GM23338 (cell line): Measurements from ENCODE around the gene USP19. TPM values are rescaled to one million over a fixed set of nuclear protein-coding genes. Genes with fewer than 3 reads are reported as not detected.

ENCODE experiments used
- ATAC-seq: fragments of 200-7000 bp; cut with Tn5 transposase; 3 replicates; pipeline ENCODE4 v1.9.1; 2020
- DNase-seq: peaks from one replicate; pipeline ENCODE4 v3.0.0-alpha.2; 2015; ENCODE audit warnings: low spot score
- H2AFZ ChIP-seq: fragments of 200-600 bp; sonication (generic); 2 replicates; pipeline ENCODE4 v1.8.0; 2016; ENCODE audit warnings: antibody characterized with exemption, mild to moderate bottlenecking, moderate library complexity
- H3F3A ChIP-seq: fragments of 200-600 bp; sonication (generic); replicated peaks from 2 replicates; pipeline ENCODE4 v1.8.0; 2017; ENCODE audit warnings: antibody characterized with exemption, mixed run types, low read depth
- H3K27ac ChIP-seq: fragments of 200-600 bp; sonication (generic); 2 replicates; pipeline ENCODE4 v1.6.1; 2016; ENCODE audit warnings: low read depth
- H3K27me3 ChIP-seq: fragments of 200-600 bp; sonication (generic); 2 replicates; pipeline ENCODE4 v1.8.0; 2016; ENCODE audit warnings: mild to moderate bottlenecking, mixed run types, moderate library complexity; ENCODE audit not compliant: insufficient read depth
- H3K36me3 ChIP-seq: fragments of 200-600 bp; sonication (generic); 2 replicates; pipeline ENCODE4 v1.8.0; 2016; ENCODE audit warnings: mild to moderate bottlenecking; ENCODE audit not compliant: insufficient read depth
- H3K4me1 ChIP-seq: fragments of 200-600 bp; sonication (generic); 2 replicates; pipeline ENCODE4 v1.8.0; 2016; ENCODE audit warnings: mild to moderate bottlenecking, moderate library complexity; ENCODE audit not compliant: insufficient read depth
- H3K4me2 ChIP-seq: fragments of 200-600 bp; sonication (generic); 2 replicates; pipeline ENCODE4 v1.7.1; 2017; ENCODE audit warnings: mixed run types
- H3K4me3 ChIP-seq: fragments of 200-600 bp; sonication (generic); 2 replicates; pipeline ENCODE4 v1.6.1; 2016; ENCODE audit warnings: mixed run types
- H3K79me2 ChIP-seq: fragments of 200-600 bp; sonication (generic); replicated peaks from 2 replicates; pipeline ENCODE4 v1.8.0; 2017; ENCODE audit warnings: mild to moderate bottlenecking; ENCODE audit not compliant: insufficient read depth
- H3K9me2 ChIP-seq: fragments of 200-600 bp; sonication (generic); 2 replicates; pipeline ENCODE4 v1.8.0; 2017; ENCODE audit not compliant: insufficient read depth
- H4K20me1 ChIP-seq: fragments of 200-600 bp; sonication (generic); replicated peaks from 2 replicates; pipeline ENCODE4 v1.8.0; 2017; ENCODE audit warnings: mild to moderate bottlenecking; ENCODE audit not compliant: insufficient read depth
- H3K27ac Mint-ChIP-seq: 2 replicates; pipeline ENCODE4 v1.8.0; 2020; ENCODE audit warnings: inconsistent platforms, mild to moderate bottlenecking, moderate library complexity, mixed read lengths
- H3K27me3 Mint-ChIP-seq: 3 replicates; pipeline ENCODE4 v1.8.0; 2022; ENCODE audit warnings: low read depth, mild to moderate bottlenecking, moderate library complexity, mixed read lengths, inconsistent platforms; ENCODE audit not compliant: insufficient read depth, poor library complexity
- H3K36me3 Mint-ChIP-seq: 3 replicates; pipeline ENCODE4 v1.8.0; 2021; ENCODE audit warnings: low read depth, mild to moderate bottlenecking, inconsistent platforms, moderate library complexity, mixed read lengths
- H3K4me1 Mint-ChIP-seq: 3 replicates; pipeline ENCODE4 v1.8.0; 2020; ENCODE audit warnings: mild to moderate bottlenecking, inconsistent platforms, mixed read lengths
- H3K4me3 Mint-ChIP-seq: 3 replicates; pipeline ENCODE4 v1.8.0; 2021; ENCODE audit warnings: moderate library complexity, mild to moderate bottlenecking, inconsistent platforms, mixed read lengths
- H3K9me3 Mint-ChIP-seq: 3 replicates; pipeline ENCODE4 v1.8.0; 2020; ENCODE audit warnings: moderate library complexity, mild to moderate bottlenecking, inconsistent platforms, mixed read lengths
- CREB1 ChIP-seq: fragments of 250-450 bp; sonication (Bioruptor Pico); IDR thresholded peaks from 2 replicates; pipeline ENCODE4 v1.5.0; 2020; ENCODE audit warnings: low read depth, mild to moderate bottlenecking, moderate library complexity
- NANOG ChIP-seq: IDR thresholded peaks from 2 replicates; pipeline ENCODE4 v1.6.1; 2016; ENCODE audit warnings: antibody characterized with exemption, borderline replicate concordance
- STAT1 ChIP-seq: IDR thresholded peaks from one replicate; pipeline ENCODE4 v1.6.1; 2016; ENCODE audit warnings: antibody characterized with exemption; ENCODE audit not compliant: unreplicated experiment
- ZNF114 ChIP-seq: fragments of 250-450 bp; sonication (Bioruptor Pico); IDR thresholded peaks from 2 replicates; pipeline ENCODE4 v1.5.0; 2020; ENCODE audit warnings: mild to moderate bottlenecking, moderate library complexity
- polyA plus RNA-seq: library from polyadenylated mRNA; unstranded; fragments of >200 nt; fragmentation: Nextera tagmentation; extraction: Ambion mirVana; gene quantifications from 2 replicates; pipeline ENCODE4 v1.2.1, GENCODE V29; 2016
- total RNA-seq: library from RNA; depleted of rRNA; stranded (reverse); fragments of >200 nt; shearing (Covaris generic); gene quantifications from 2 replicates; pipeline ENCODE4 v1.2.3, GENCODE V29; 2014
- TF ChIP-seq, protein P1 (sequence below): IDR thresholded peaks from 2 replicates; pipeline ENCODE4 v1.6.1; 2016; ENCODE audit warnings: antibody characterized with exemption
- TF ChIP-seq, protein P2 (sequence below): IDR thresholded peaks from one replicate; pipeline ENCODE4 v1.6.1; 2018; ENCODE audit warnings: antibody characterized with exemption; ENCODE audit not compliant: unreplicated experiment
- TF ChIP-seq, protein P3 (sequence below): fragments of 250-450 bp; sonication (Bioruptor Pico); IDR thresholded peaks from 2 replicates; pipeline ENCODE4 v1.5.0; 2020; ENCODE audit warnings: mild to moderate bottlenecking, moderate library complexity
- TF ChIP-seq, protein P4 (sequence below), 2 experiments: fragments of 200-600 bp in 1 of 2; sonication (generic) in 1 of 2; conservative IDR thresholded peaks; 2 replicates each; pipeline versions ENCODE4 v1.5.1 to v1.6.1; 2016 to 2017; ENCODE audit warnings: antibody characterized with exemption in 2 of 2, low read depth in 2 of 2, mild to moderate bottlenecking in 2 of 2, moderate library complexity in 1 of 2

Gene USP19
- total and polyA plus RNA-seq, 2 experiments from 2014 or later, result 13.2 to 62.0 TPM

DNA sequence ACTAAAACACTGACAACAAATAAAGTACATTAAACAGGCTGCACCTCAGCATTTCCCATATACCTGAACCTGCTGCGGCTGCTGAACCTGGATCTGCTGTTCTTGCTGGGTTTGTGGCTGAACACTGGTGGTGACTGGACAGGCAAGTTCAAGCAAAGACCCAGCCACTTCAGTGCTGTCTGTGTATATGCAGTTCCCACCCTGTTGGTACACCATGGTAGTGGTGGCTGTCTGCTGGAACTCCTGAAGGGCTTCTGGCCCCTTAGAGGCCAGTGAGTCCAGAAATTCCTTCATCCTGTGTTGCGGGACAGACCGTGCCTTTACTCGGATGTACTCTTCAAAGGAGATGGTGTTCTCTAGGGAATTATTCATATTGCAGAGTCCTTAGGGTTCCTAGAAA is 44.0 kb downstream of the USP19 start:
- Histone ChIP-seq H3K79me2 (peaks cover 86% of the 10 kb centered on the region), H3K36me3 (peaks cover 46% of the 10 kb centered on the region), H4K20me1 (peaks cover 35% of the 10 kb centered on the region), H3K9me2 (no peaks in the 10 kb centered on the region), H3K4me2 (no peak overlapping the region), H2AFZ (no peak overlapping the region), H3K4me3 (no peak overlapping the region), H3K27ac (0 out of 2 replicates have a peak overlapping the region, but pooled peaks have one; percentile 69), H3F3A (no peaks in the 10 kb centered on the region), H3K27me3 (no peaks in the 10 kb centered on the region), H3K4me1 (no peaks in the 10 kb centered on the region)
- TF ChIP-seq, protein P1, sequence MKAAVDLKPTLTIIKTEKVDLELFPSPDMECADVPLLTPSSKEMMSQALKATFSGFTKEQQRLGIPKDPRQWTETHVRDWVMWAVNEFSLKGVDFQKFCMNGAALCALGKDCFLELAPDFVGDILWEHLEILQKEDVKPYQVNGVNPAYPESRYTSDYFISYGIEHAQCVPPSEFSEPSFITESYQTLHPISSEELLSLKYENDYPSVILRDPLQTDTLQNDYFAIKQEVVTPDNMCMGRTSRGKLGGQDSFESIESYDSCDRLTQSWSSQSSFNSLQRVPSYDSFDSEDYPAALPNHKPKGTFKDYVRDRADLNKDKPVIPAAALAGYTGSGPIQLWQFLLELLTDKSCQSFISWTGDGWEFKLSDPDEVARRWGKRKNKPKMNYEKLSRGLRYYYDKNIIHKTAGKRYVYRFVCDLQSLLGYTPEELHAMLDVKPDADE, result no peak
- no peak for TF ChIP-seq ZNF114 (CRISPR knock-in tag)
- TF ChIP-seq, protein P2, sequence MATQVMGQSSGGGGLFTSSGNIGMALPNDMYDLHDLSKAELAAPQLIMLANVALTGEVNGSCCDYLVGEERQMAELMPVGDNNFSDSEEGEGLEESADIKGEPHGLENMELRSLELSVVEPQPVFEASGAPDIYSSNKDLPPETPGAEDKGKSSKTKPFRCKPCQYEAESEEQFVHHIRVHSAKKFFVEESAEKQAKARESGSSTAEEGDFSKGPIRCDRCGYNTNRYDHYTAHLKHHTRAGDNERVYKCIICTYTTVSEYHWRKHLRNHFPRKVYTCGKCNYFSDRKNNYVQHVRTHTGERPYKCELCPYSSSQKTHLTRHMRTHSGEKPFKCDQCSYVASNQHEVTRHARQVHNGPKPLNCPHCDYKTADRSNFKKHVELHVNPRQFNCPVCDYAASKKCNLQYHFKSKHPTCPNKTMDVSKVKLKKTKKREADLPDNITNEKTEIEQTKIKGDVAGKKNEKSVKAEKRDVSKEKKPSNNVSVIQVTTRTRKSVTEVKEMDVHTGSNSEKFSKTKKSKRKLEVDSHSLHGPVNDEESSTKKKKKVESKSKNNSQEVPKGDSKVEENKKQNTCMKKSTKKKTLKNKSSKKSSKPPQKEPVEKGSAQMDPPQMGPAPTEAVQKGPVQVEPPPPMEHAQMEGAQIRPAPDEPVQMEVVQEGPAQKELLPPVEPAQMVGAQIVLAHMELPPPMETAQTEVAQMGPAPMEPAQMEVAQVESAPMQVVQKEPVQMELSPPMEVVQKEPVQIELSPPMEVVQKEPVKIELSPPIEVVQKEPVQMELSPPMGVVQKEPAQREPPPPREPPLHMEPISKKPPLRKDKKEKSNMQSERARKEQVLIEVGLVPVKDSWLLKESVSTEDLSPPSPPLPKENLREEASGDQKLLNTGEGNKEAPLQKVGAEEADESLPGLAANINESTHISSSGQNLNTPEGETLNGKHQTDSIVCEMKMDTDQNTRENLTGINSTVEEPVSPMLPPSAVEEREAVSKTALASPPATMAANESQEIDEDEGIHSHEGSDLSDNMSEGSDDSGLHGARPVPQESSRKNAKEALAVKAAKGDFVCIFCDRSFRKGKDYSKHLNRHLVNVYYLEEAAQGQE, result no peak
- TF ChIP-seq, protein P3, sequence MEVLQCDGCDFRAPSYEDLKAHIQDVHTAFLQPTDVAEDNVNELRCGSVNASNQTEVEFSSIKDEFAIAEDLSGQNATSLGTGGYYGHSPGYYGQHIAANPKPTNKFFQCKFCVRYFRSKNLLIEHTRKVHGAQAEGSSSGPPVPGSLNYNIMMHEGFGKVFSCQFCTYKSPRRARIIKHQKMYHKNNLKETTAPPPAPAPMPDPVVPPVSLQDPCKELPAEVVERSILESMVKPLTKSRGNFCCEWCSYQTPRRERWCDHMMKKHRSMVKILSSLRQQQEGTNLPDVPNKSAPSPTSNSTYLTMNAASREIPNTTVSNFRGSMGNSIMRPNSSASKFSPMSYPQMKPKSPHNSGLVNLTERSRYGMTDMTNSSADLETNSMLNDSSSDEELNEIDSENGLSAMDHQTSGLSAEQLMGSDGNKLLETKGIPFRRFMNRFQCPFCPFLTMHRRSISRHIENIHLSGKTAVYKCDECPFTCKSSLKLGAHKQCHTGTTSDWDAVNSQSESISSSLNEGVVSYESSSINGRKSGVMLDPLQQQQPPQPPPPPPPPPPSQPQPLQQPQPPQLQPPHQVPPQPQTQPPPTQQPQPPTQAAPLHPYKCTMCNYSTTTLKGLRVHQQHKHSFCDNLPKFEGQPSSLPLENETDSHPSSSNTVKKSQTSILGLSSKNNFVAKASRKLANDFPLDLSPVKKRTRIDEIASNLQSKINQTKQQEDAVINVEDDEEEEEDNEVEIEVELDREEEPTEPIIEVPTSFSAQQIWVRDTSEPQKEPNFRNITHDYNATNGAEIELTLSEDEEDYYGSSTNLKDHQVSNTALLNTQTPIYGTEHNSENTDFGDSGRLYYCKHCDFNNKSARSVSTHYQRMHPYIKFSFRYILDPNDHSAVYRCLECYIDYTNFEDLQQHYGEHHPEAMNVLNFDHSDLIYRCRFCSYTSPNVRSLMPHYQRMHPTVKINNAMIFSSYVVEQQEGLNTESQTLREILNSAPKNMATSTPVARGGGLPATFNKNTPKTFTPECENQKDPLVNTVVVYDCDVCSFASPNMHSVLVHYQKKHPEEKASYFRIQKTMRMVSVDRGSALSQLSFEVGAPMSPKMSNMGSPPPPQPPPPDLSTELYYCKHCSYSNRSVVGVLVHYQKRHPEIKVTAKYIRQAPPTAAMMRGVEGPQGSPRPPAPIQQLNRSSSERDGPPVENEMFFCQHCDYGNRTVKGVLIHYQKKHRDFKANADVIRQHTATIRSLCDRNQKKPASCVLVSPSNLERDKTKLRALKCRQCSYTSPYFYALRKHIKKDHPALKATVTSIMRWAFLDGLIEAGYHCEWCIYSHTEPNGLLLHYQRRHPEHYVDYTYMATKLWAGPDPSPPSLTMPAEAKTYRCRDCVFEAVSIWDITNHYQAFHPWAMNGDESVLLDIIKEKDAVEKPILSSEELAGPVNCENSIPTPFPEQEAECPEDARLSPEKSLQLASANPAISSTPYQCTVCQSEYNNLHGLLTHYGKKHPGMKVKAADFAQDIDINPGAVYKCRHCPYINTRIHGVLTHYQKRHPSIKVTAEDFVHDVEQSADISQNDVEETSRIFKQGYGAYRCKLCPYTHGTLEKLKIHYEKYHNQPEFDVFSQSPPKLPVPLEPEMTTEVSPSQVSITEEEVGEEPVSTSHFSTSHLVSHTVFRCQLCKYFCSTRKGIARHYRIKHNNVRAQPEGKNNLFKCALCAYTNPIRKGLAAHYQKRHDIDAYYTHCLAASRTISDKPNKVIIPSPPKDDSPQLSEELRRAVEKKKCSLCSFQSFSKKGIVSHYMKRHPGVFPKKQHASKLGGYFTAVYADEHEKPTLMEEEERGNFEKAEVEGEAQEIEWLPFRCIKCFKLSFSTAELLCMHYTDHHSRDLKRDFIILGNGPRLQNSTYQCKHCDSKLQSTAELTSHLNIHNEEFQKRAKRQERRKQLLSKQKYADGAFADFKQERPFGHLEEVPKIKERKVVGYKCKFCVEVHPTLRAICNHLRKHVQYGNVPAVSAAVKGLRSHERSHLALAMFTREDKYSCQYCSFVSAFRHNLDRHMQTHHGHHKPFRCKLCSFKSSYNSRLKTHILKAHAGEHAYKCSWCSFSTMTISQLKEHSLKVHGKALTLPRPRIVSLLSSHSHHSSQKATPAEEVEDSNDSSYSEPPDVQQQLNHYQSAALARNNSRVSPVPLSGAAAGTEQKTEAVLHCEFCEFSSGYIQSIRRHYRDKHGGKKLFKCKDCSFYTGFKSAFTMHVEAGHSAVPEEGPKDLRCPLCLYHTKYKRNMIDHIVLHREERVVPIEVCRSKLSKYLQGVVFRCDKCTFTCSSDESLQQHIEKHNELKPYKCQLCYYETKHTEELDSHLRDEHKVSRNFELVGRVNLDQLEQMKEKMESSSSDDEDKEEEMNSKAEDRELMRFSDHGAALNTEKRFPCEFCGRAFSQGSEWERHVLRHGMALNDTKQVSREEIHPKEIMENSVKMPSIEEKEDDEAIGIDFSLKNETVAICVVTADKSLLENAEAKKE (CRISPR knock-in tag), result no peak
- TF ChIP-seq NANOG, result no peak
- no peak for TF ChIP-seq CREB1 (CRISPR knock-in tag)
- no peak for TF ChIP-seq STAT1
- TF ChIP-seq, protein P4, sequence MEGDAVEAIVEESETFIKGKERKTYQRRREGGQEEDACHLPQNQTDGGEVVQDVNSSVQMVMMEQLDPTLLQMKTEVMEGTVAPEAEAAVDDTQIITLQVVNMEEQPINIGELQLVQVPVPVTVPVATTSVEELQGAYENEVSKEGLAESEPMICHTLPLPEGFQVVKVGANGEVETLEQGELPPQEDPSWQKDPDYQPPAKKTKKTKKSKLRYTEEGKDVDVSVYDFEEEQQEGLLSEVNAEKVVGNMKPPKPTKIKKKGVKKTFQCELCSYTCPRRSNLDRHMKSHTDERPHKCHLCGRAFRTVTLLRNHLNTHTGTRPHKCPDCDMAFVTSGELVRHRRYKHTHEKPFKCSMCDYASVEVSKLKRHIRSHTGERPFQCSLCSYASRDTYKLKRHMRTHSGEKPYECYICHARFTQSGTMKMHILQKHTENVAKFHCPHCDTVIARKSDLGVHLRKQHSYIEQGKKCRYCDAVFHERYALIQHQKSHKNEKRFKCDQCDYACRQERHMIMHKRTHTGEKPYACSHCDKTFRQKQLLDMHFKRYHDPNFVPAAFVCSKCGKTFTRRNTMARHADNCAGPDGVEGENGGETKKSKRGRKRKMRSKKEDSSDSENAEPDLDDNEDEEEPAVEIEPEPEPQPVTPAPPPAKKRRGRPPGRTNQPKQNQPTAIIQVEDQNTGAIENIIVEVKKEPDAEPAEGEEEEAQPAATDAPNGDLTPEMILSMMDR (conservative IDR thresholded peaks at IDR 0.05; ENCODE audit: low read depth in 2 of 2), result no peak
- H3K27ac Mint-ChIP-seq, result no peak overlapping the region
- ATAC-seq, result no peak
- no peaks in the 10 kb centered on the region for H3K9me3 Mint-ChIP-seq
- no peak for DNase-seq
- peaks cover 61% of the 10 kb centered on the region for H3K36me3 Mint-ChIP-seq
- H3K27me3 Mint-ChIP-seq, result peaks cover 1% of the 10 kb centered on the region
- peaks cover 2% of the 10 kb centered on the region; the same call in 1 of the 3 replicates for H3K4me1 Mint-ChIP-seq
- H3K4me3 Mint-ChIP-seq, result no peak overlapping the region
